Measurements from ENCODE around the gene BCL11A. TPM values are rescaled to one million over a fixed set of nuclear protein-coding genes. Genes with fewer than 3 reads are reported as not detected.

The BCL11A gene
- polyA plus RNA-seq, 2 of the 4 experiments (the other 2 are of a cell fraction): 0.12 to 0.13 TPM

GRCh38 chr2:60520917-60521539 is 32.4 kb downstream of the BCL11A start:
- no peak for DNase-seq (ENCODE audit: low read depth in 1 of 2, low spot score in 1 of 2)
- no peak for FAIRE-seq
- CTCF ChIA-PET: interaction anchor here (1.7 kb wide), 1 partner anchor 29 kb away, joined by 8 read pairs; no protein-coding TSS in a partner anchor
- Histone ChIP-seq H3K4me3 (no peak overlapping the region), H3K4me2 (no peak overlapping the region), H3K9me3 (no peaks in the 10 kb centered on the region), H3K27ac (no peak overlapping the region), H3K4me1 (no peaks in the 10 kb centered on the region)
- ATAC-seq: no peak
- TF ChIP-seq RNF2 (IDR thresholded peaks at IDR 0.05; ENCODE audit: borderline replicate concordance, low read depth) (no peak), BHLHE40 (IDR thresholded peaks at IDR 0.05; ENCODE audit: low read depth, low read length) (no peak), JUN (IDR thresholded peaks at IDR 0.05) (no peak), NFE2L2 (conservative IDR thresholded peaks at IDR 0.05; ENCODE audit: low read length) (no peak), ZSCAN20 (CRISPR knock-in tag; IDR thresholded peaks at IDR 0.05) (no peak), KDM1A (IDR thresholded peaks at IDR 0.05; ENCODE audit: low read depth) (no peak), HEYL (CRISPR knock-in tag; IDR thresholded peaks at IDR 0.05) (no peak), TFCP2L1 (CRISPR knock-in tag; IDR thresholded peaks at IDR 0.05) (no peak), RCOR1 (IDR thresholded peaks at IDR 0.05; ENCODE audit: low read depth, low read length) (no peak), USF2 (IDR thresholded peaks at IDR 0.05) (no peak), FOXS1 (CRISPR knock-in tag; IDR thresholded peaks at IDR 0.05) (no peak), HOXA7 (CRISPR knock-in tag; IDR thresholded peaks at IDR 0.05) (no peak), FOSL2 (IDR thresholded peaks at IDR 0.05) (no peak), FOSL2 (CRISPR knock-in tag; IDR thresholded peaks at IDR 0.05) (no peak), FOSB (CRISPR knock-in tag; IDR thresholded peaks at IDR 0.05) (no peak), POLR2AphosphoS2 (conservative IDR thresholded peaks at IDR 0.05; ENCODE audit: low read length) (no peak)
- TF ChIP-seq, protein P1, sequence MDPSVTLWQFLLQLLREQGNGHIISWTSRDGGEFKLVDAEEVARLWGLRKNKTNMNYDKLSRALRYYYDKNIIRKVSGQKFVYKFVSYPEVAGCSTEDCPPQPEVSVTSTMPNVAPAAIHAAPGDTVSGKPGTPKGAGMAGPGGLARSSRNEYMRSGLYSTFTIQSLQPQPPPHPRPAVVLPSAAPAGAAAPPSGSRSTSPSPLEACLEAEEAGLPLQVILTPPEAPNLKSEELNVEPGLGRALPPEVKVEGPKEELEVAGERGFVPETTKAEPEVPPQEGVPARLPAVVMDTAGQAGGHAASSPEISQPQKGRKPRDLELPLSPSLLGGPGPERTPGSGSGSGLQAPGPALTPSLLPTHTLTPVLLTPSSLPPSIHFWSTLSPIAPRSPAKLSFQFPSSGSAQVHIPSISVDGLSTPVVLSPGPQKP (IDR thresholded peaks at IDR 0.05; ENCODE audit: low read depth, low read length): no peak
- TF ChIP-seq, protein P2, sequence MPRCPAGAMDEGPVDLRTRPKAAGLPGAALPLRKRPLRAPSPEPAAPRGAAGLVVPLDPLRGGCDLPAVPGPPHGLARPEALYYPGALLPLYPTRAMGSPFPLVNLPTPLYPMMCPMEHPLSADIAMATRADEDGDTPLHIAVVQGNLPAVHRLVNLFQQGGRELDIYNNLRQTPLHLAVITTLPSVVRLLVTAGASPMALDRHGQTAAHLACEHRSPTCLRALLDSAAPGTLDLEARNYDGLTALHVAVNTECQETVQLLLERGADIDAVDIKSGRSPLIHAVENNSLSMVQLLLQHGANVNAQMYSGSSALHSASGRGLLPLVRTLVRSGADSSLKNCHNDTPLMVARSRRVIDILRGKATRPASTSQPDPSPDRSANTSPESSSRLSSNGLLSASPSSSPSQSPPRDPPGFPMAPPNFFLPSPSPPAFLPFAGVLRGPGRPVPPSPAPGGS (IDR thresholded peaks at IDR 0.05): no peak
- TF ChIP-seq, protein P3, sequence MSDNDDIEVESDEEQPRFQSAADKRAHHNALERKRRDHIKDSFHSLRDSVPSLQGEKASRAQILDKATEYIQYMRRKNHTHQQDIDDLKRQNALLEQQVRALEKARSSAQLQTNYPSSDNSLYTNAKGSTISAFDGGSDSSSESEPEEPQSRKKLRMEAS (IDR thresholded peaks at IDR 0.05): no peak
- TF ChIP-seq, protein P4, sequence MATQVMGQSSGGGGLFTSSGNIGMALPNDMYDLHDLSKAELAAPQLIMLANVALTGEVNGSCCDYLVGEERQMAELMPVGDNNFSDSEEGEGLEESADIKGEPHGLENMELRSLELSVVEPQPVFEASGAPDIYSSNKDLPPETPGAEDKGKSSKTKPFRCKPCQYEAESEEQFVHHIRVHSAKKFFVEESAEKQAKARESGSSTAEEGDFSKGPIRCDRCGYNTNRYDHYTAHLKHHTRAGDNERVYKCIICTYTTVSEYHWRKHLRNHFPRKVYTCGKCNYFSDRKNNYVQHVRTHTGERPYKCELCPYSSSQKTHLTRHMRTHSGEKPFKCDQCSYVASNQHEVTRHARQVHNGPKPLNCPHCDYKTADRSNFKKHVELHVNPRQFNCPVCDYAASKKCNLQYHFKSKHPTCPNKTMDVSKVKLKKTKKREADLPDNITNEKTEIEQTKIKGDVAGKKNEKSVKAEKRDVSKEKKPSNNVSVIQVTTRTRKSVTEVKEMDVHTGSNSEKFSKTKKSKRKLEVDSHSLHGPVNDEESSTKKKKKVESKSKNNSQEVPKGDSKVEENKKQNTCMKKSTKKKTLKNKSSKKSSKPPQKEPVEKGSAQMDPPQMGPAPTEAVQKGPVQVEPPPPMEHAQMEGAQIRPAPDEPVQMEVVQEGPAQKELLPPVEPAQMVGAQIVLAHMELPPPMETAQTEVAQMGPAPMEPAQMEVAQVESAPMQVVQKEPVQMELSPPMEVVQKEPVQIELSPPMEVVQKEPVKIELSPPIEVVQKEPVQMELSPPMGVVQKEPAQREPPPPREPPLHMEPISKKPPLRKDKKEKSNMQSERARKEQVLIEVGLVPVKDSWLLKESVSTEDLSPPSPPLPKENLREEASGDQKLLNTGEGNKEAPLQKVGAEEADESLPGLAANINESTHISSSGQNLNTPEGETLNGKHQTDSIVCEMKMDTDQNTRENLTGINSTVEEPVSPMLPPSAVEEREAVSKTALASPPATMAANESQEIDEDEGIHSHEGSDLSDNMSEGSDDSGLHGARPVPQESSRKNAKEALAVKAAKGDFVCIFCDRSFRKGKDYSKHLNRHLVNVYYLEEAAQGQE (IDR thresholded peaks at IDR 0.05): no peak
- 42% methylated on average over 9 of the region's 9 CpGs for WGBS (ENCODE audit: missing lambda C conversion rate)
- POLR2A ChIA-PET: no interaction called here
